LNCaP clone FGC (cell line): ENCODE data around the gene VSIG10L2.

Experiments
- DNase-seq: peaks from one replicate; pipeline ENCODE4 v3.0.0-alpha.2; 2011; ENCODE audit warnings: low read depth
- H3K4me3 ChIP-seq: 2 replicates; pipeline ENCODE4 v1.5.1; 2011; ENCODE audit warnings: mild to moderate bottlenecking, low read depth, low read length, control low read depth
- CTCF ChIP-seq: IDR thresholded peaks from 2 replicates; pipeline ENCODE4 v1.5.1; 2012; ENCODE audit warnings: mild to moderate bottlenecking; ENCODE audit not compliant: control insufficient read depth, insufficient read depth; ENCODE audit errors: extremely low read depth

Gene VSIG10L2

DNA sequence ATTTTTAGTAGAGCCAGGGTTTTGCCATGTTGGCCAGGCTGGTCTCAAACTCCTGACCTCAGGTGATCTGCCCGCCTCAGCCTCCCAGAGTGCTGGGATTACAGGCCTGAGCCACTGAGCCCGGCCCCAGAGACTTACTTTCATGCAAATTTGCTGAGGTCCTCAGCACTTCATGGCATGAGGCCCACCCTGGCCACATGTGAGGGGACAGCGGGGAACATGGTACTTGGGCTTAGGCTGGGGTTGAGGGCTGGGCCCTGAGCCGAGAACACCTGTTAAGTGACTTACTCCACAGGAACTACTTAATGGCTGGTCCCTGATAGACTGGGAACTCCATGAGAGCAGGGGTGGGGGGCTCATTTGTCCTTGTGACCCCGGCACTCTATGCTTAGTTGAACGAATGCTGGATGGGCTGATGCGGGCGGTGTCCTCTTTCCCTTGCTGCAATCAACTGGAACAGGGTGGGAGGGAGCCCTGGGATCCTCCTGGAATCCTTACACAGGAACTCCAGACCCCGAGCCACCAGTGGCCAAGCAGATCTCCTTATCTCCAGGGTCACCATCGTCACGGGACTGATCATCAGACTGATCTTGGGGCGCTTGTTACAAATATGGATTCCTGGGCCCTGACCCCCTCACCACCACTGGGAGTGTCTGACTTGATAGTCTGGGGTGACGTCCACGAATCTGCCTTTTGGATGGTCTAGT, 1.0 kb downstream of the VSIG10L2 start:
- no peak for TF ChIP-seq CTCF
- DNase-seq = no peak
- H3K4me3 ChIP-seq = no peak overlapping the region

DNA sequence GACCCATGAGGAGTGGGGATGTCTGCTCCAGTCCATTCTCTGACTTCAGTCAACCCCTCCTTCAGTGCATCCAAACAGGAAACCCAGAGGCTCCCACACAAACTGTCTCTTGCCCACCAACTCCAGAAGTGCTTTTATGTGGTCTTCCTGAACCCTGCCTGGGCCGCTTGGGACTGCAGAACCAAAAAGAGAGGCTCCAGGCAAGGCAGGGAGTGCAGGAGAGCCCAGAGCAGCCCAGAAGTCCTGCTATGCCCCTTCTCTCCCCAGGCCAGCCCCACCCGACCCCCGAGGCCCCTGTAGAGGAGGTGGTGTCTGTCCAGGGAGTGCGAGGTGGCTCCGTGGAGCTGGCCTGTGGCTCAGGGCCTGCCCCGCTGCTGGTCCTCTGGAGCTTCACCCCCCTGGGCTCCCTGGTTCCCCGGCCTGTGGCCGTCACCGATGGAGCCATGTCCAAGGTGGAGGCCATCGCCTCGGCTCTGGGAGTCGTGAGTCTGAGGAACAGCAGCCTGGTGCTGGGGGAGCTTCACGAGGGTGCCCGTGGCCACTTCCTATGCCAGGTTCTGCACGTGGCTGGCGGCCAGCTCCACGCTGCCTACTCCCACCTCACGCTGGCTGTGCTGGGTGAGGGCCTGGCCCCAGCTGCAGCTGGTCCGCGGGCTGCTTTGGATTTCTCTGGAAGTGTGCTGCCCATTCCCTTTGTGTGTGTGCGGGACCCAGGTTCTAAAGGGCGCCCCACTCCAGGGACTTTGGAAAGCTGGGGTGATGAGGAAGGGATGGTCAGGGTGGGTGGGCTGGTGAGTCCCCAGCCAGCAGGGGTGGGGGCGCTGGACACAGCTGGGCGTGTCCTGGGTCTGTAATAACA, 1.8 kb downstream of the VSIG10L2 start:
- DNase-seq = no peak
- no peak overlapping the region for H3K4me3 ChIP-seq
- TF ChIP-seq CTCF = no peak

DNA sequence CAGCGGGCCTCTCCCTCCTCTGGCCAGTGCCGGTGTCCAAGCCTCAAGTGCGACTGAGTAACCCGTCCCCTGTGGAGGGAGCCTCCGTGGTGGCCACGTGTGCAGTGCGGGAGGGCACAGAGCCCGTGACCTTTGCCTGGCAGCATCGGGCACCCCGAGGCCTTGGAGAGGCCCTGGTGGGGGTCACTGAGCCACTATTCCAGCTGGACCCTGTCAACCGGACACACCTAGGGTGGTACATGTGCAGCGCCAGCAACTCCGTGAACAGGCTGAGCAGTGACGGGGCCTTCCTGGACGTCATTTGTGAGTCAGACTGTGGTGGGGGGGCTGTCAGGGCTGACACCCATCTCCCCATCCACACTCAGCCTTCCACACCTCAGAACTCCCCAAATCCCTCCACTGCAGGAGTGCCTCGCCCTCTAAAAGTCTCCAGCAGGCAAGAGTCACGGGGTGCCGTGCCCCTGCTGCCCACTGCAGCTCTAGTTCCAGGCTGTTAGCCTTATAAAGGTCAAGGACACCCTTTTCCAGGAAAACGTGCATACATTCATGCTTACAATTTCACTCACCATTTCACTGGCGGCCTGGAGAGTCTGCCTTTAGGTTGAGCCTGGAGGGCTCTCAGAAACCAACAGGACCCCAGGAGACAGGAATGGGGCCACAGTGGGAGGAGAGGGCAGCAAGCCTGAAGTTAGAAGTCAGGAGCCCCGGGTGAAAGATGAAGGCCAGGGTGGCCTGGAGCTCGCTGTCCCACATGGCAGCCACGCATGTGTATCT, 2.6 kb downstream of the VSIG10L2 start:
- H3K4me3 ChIP-seq = no peak overlapping the region
- TF ChIP-seq CTCF = no peak

GRCh38 chr11:125949271-125950177, 3.7 kb downstream of the VSIG10L2 start:
- H3K4me3 ChIP-seq = no peak overlapping the region
- no peak for TF ChIP-seq CTCF
- DNase-seq = no peak

More for the DNA sequence above, 2.6 kb downstream of the VSIG10L2 start:
- no peak for DNase-seq

DNA sequence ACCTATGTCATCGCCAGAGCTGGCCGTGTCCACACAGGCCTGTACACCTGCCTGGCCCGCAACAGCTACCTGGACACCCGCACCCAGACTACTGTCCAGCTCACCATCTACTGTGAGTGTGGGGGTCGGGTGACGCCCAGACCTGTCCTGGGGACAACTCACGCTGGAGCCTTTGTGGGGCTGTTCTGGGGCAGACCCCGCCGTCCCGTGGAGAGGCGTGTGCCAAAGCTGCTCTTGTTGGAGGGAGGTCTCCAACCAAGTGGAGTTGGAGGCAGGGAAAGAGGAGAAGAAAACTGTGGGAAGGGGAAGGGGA, 4.3 kb downstream of the VSIG10L2 start:
- no peak for DNase-seq
- no peak overlapping the region for H3K4me3 ChIP-seq
- no peak for TF ChIP-seq CTCF
